ENCODE results near the gene TUBA1A.

Gene TUBA1A

DNA sequence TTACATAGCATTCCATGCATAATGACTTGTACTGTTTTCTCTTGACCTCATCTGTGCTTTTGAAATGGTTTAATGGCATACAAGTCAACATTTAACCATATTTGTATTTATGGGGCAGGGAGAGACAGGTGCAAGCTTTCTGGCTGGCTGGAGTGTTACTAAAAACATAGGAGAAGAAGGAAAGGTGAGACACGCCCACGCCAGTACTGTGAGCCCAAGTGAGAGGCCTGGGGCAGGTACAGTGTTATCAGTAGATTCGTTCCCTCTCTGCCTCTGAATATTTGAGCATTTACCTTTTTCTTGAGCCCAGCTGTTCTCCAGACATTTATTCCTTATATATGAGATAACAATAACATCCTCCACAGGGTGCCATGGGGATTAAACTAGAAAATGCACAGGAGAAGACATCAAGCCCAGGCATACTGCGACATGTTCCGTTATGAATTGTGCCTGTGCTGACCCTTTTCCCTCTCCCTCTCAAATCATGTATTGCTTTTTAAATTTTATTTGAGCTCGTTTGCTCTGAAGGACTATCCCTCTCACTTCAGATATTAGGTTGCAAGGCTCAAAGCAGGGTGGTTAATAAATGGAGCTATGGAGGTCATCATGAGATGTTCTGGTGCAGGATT is 41.4 kb upstream of the TUBA1A start:
- no peak overlapping the region for H3K4me3 ChIP-seq (ENCODE audit: low read depth, low read length)
- TF ChIP-seq, protein P1, sequence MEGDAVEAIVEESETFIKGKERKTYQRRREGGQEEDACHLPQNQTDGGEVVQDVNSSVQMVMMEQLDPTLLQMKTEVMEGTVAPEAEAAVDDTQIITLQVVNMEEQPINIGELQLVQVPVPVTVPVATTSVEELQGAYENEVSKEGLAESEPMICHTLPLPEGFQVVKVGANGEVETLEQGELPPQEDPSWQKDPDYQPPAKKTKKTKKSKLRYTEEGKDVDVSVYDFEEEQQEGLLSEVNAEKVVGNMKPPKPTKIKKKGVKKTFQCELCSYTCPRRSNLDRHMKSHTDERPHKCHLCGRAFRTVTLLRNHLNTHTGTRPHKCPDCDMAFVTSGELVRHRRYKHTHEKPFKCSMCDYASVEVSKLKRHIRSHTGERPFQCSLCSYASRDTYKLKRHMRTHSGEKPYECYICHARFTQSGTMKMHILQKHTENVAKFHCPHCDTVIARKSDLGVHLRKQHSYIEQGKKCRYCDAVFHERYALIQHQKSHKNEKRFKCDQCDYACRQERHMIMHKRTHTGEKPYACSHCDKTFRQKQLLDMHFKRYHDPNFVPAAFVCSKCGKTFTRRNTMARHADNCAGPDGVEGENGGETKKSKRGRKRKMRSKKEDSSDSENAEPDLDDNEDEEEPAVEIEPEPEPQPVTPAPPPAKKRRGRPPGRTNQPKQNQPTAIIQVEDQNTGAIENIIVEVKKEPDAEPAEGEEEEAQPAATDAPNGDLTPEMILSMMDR (IDR thresholded peaks at IDR 0.05; ENCODE audit: control insufficient read depth, extremely low read depth, insufficient read depth) = no peak
- DNase-seq (ENCODE audit: low read depth) = no peak

DNA sequence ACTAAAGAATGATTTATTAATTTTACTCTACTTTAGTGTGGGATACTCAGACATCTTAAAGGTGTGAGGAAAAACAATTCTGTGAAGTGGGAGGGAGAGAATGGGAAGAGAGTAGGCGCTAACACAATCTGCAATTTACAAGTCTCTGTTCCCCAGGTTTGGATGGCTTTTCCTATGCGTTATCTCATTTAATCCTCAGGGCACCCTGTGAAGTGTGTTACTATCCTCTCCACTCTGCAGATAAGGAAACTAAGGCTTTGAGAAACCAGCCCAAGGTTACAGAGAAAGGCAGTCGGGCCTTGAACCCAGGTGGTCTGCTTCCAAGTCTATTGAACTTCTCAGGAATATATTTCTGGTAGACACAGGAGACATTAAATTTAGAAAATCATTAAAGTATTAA is 39.8 kb upstream of the TUBA1A start:
- TF ChIP-seq, protein P1 (IDR thresholded peaks at IDR 0.05; ENCODE audit: control insufficient read depth, extremely low read depth, insufficient read depth) = no peak
- no peak overlapping the region for H3K4me3 ChIP-seq (ENCODE audit: low read depth, low read length)
- no peak for DNase-seq (ENCODE audit: low read depth)

DNA sequence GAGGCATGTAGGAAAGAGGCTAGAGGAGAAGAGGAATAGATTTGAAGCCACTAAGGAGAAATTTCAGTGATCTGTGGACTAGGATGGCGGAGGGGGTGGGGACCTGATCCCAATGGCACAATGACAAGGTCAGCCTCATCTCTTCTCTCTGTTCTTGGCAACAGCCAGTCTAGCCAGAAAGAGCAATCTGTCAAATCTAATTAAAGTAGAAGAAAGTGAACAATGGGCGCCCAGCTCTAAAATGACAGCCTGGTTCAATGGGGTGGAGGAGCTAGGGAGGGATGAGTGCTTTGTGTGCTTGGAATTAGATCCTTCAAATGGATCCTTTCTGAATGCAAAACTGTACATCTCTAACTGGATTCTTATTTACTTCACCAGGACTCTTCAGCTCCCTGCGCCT is 38.8 kb upstream of the TUBA1A start:
- DNase-seq (ENCODE audit: low read depth) = no peak
- TF ChIP-seq, protein P1 (IDR thresholded peaks at IDR 0.05; ENCODE audit: control insufficient read depth, extremely low read depth, insufficient read depth) = no peak

DNA sequence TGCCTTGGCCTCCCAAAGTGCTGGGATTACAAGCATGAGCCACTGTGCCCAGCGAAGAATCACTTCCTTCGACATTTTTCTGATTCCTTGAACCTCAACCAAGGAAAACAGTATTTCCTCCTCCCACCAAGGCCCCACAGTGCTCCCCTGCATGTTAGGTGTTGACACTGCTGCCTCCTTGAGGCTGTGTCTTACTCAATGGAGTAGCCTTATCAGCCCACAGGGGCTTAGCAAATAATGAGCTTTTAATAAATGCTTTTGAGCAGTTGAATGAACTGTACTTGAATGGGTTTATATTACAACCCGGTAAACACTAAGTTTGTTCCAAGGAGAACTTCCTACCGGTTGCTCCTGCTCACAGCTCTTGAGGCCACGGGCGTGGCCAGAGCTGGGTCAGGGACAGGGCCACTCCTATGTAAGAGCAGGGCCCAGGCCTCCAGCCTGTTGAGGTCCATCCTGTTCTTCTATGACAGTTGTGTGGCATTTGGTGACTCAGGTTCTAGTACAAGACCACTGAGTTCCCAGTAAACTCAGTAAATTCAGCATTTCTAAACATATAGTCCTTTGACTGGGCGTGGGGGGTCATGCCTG is 36.8 kb upstream of the TUBA1A start:
- H3K4me3 ChIP-seq (ENCODE audit: low read depth, low read length) = no peak overlapping the region
- no peak for DNase-seq (ENCODE audit: low read depth)

More for the DNA sequence above, 38.8 kb upstream of the TUBA1A start:
- H3K4me3 ChIP-seq (ENCODE audit: low read depth, low read length) = no peak overlapping the region

DNA sequence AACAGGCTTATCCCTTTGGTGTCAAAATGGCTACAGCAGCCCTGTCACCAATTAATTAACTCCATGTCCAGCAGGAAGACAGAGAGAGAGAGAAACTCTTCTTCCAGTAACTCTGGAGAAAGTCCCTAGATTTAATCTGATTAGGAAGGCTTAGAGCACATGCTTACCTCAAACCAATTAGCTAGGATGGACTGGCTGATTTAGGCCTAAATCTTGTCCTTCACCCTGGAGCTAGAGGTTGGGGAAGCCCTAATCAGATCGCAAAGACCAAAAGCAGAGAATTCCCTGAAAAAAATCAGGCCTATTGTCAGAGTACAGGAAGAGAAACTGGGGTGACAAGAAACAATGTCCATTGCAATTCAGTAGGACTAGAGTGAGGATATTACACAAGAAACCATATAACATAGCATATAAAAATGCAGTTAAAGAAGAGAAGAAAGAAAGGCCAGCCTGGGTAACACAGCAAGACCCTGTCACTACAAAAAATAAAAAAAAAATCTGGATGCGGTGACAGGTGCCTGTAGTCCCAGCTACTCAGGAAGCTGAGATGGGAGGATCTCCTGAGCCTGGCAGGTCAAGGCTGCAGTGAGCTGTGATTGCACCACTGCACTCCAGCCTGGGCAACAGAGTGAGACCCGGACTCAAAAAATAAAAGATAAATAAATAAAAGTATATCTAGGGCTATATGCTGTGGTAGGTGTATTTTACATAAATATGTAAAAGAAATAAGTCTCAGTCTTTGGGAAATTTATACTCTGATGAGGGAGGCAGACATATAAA is 34.9 kb upstream of the TUBA1A start:
- no peak overlapping the region for H3K4me3 ChIP-seq (ENCODE audit: low read depth, low read length)
- TF ChIP-seq, protein P1 (IDR thresholded peaks at IDR 0.05; ENCODE audit: control insufficient read depth, extremely low read depth, insufficient read depth) = no peak
- no peak for DNase-seq (ENCODE audit: low read depth)

More for the DNA sequence above, 36.8 kb upstream of the TUBA1A start:
- TF ChIP-seq, protein P1 (IDR thresholded peaks at IDR 0.05; ENCODE audit: control insufficient read depth, extremely low read depth, insufficient read depth) = no peak

DNA sequence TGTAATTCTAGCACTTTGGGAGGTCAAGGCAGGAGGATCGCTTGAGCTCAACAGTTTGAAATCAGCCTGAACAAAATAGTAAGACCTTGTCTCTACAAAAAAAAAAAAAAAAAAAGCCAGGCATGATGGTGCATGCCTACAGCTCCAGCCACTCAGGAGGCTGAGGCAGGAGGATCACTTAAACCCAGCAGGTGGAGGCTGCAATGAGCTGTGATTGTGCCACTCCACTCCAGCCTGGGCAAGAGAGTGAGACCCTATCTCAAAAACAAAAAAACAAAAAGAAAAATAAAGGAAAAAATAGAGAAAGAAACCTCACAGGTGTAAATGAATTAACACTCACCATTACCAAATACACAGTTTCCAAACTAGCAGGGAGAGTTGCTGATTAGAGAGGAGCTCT is 34.2 kb upstream of the TUBA1A start:
- DNase-seq (ENCODE audit: low read depth) = no peak
- TF ChIP-seq, protein P1 (IDR thresholded peaks at IDR 0.05; ENCODE audit: control insufficient read depth, extremely low read depth, insufficient read depth) = no peak
- H3K4me3 ChIP-seq (ENCODE audit: low read depth, low read length) = no peak overlapping the region
